Measurements from ENCODE around the gene TMEM209. TPM values are rescaled to one million over a fixed set of nuclear protein-coding genes. Genes with fewer than 3 reads are reported as not detected.

TMEM209 gene
- total and polyA plus RNA-seq, 9 donors = 7.6 to 26.1 (median 14.9) TPM

- H3K27ac ChIP-seq = no peak overlapping the region
- no peak overlapping the region for H3K4me3 ChIP-seq
- H3K36me3 ChIP-seq = no peaks in the 10 kb centered on the region
- 90 to 93% (median 91%) methylated on average over 5 of the region's 5 CpGs for WGBS, 3 donors
- no peaks in the 10 kb centered on the region for H3K4me1 ChIP-seq (ENCODE audit: insufficient read depth)
- TF ChIP-seq POLR2A (IDR thresholded peaks at IDR 0.05) (no peak), EP300 (IDR thresholded peaks at IDR 0.05) (no peak)
- TF ChIP-seq, protein P1, sequence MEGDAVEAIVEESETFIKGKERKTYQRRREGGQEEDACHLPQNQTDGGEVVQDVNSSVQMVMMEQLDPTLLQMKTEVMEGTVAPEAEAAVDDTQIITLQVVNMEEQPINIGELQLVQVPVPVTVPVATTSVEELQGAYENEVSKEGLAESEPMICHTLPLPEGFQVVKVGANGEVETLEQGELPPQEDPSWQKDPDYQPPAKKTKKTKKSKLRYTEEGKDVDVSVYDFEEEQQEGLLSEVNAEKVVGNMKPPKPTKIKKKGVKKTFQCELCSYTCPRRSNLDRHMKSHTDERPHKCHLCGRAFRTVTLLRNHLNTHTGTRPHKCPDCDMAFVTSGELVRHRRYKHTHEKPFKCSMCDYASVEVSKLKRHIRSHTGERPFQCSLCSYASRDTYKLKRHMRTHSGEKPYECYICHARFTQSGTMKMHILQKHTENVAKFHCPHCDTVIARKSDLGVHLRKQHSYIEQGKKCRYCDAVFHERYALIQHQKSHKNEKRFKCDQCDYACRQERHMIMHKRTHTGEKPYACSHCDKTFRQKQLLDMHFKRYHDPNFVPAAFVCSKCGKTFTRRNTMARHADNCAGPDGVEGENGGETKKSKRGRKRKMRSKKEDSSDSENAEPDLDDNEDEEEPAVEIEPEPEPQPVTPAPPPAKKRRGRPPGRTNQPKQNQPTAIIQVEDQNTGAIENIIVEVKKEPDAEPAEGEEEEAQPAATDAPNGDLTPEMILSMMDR (IDR thresholded peaks at IDR 0.05) = no peak
- intact Hi-C loops (cut with DNase I) = no loop called here
- H3K9me3 ChIP-seq = no peaks in the 10 kb centered on the region
- H3K27me3 ChIP-seq = no peaks in the 10 kb centered on the region
- no peak for DNase-seq
Observed at GRCh38 chr7:130218806-130219620, 13.8 kb upstream of the TMEM209 start.

- 50 to 60% (median 59%) methylated on average over 1 of the region's 1 CpG for WGBS, 3 donors
- Histone ChIP-seq H3K4me1 (ENCODE audit: insufficient read depth) (no peaks in the 10 kb centered on the region), H3K27me3 (no peaks in the 10 kb centered on the region)
Observed at GRCh38 chr7:130216750-130217149, 11.5 kb upstream of the TMEM209 start.

DNA sequence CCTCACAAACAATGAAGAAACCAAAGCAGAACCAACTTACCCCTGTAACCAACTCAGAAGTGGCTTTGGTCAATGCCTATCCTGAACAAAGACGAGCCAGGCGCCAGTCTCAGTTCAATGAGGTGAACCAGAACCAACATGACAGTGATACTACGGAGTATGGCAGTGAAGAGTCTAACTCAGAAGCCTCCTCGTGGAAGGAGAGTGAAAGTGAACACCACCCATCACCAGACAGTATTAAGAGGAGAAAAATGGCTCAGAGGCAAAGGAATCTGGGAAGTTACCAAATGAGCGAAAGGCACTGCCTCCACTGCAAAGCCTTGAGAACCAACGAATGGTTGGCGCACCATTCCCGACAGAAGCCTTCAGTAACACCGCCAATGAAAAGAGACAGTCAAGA, 10.8 kb upstream of the TMEM209 start:
- Histone ChIP-seq H3K36me3 (no peaks in the 10 kb centered on the region), H3K4me1 (ENCODE audit: insufficient read depth) (no peaks in the 10 kb centered on the region), H3K27me3 (no peaks in the 10 kb centered on the region), H3K27ac (no peak overlapping the region), H3K9me3 (no peaks in the 10 kb centered on the region), H3K4me3 (no peak overlapping the region)
- no peak for TF ChIP-seq EP300 (IDR thresholded peaks at IDR 0.05)
- TF ChIP-seq, protein P1 (IDR thresholded peaks at IDR 0.05) = no peak
- TF ChIP-seq POLR2A (IDR thresholded peaks at IDR 0.05) = no peak
- 94% methylated on average over 9 of the region's 9 CpGs for WGBS, 3 donors
- no peak for DNase-seq
- intact Hi-C loops (cut with DNase I) = no loop called here

More at GRCh38 chr7:130216750-130217149, 11.5 kb upstream of the TMEM209 start:
- Histone ChIP-seq H3K9me3 (no peaks in the 10 kb centered on the region), H3K36me3 (no peaks in the 10 kb centered on the region), H3K27ac (no peak overlapping the region), H3K4me3 (no peak overlapping the region)
- DNase-seq = no peak
- TF ChIP-seq EP300 (IDR thresholded peaks at IDR 0.05) (no peak), POLR2A (IDR thresholded peaks at IDR 0.05) (no peak)
- TF ChIP-seq, protein P1 (IDR thresholded peaks at IDR 0.05) = no peak
- intact Hi-C loops (cut with DNase I) = no loop called here

GRCh38 chr7:130213828-130214227, 8.6 kb upstream of the TMEM209 start:
- no peak overlapping the region for H3K27ac ChIP-seq
- no peaks in the 10 kb centered on the region for H3K4me1 ChIP-seq (ENCODE audit: insufficient read depth)
- no peak overlapping the region for H3K4me3 ChIP-seq
- H3K9me3 ChIP-seq = no peaks in the 10 kb centered on the region
- no peak for DNase-seq
- 83 to 87% (median 83%) methylated on average over 1 of the region's 1 CpG for WGBS, 3 donors
- intact Hi-C loops (cut with DNase I) = no loop called here
- no peaks in the 10 kb centered on the region for H3K36me3 ChIP-seq
- TF ChIP-seq EP300 (IDR thresholded peaks at IDR 0.05) (no peak), POLR2A (IDR thresholded peaks at IDR 0.05) (no peak)
- TF ChIP-seq, protein P1 (IDR thresholded peaks at IDR 0.05) = no peak
- no peaks in the 10 kb centered on the region for H3K27me3 ChIP-seq
